H9 (cell line): ENCODE results near the gene LMX1A. TPM values are rescaled to one million over a fixed set of nuclear protein-coding genes. Genes with fewer than 3 reads are reported as not detected.

ENCODE experiments used
- DNase-seq: peaks from one replicate; pipeline ENCODE4 v3.0.0-alpha.2; 2017
- H2AFZ ChIP-seq: one replicate; pipeline ENCODE4 v1.6.1; 2013; ENCODE audit warnings: mild to moderate bottlenecking, low read length, control low read depth, moderate library complexity
- H2AK5ac ChIP-seq: 2 replicates; pipeline ENCODE4 v1.6.1; 2013; ENCODE audit warnings: low read length, control low read depth, mixed read lengths; ENCODE audit not compliant: insufficient read length
- H2BK120ac ChIP-seq: one replicate; pipeline ENCODE4 v1.6.1; 2013; ENCODE audit warnings: low read depth, mild to moderate bottlenecking, low read length, control low read depth, inconsistent platforms; ENCODE audit not compliant: poor library complexity, severe bottlenecking
- H2BK12ac ChIP-seq: 2 replicates; pipeline ENCODE4 v1.6.1; 2013; ENCODE audit warnings: low read length, control low read depth, mixed read lengths, low read depth; ENCODE audit not compliant: insufficient read length
- H2BK15ac ChIP-seq: 2 replicates; pipeline ENCODE4 v1.6.1; 2013; ENCODE audit warnings: low read depth, low read length, control low read depth
- H2BK20ac ChIP-seq: one replicate; pipeline ENCODE4 v1.6.1; 2013; ENCODE audit warnings: low read depth, mild to moderate bottlenecking, low read length, control low read depth, inconsistent platforms; ENCODE audit not compliant: poor library complexity, severe bottlenecking
- H2BK5ac ChIP-seq: 2 replicates; pipeline ENCODE4 v1.6.1; 2013; ENCODE audit warnings: low read length, control low read depth, mixed read lengths; ENCODE audit not compliant: insufficient read length
- H3K14ac ChIP-seq: 2 replicates; pipeline ENCODE4 v1.6.1; 2013; ENCODE audit warnings: low read length, control low read depth; ENCODE audit not compliant: insufficient read depth
- H3K18ac ChIP-seq: 2 replicates; pipeline ENCODE4 v1.6.1; 2013; ENCODE audit warnings: low read depth, mild to moderate bottlenecking, mixed read lengths, low read length, control low read depth; ENCODE audit not compliant: insufficient read length
- H3K23ac ChIP-seq: 2 replicates; pipeline ENCODE4 v1.6.1; 2013; ENCODE audit warnings: low read length, control low read depth, mixed read lengths, low read depth; ENCODE audit not compliant: insufficient read length
- H3K23me2 ChIP-seq: 2 replicates; pipeline ENCODE4 v1.6.1; 2013; ENCODE audit warnings: low read depth, mild to moderate bottlenecking, mixed read lengths, low read length, control low read depth; ENCODE audit not compliant: insufficient read length, poor library complexity, severe bottlenecking
- H3K27ac ChIP-seq: 2 replicates; pipeline ENCODE4 v1.5.1; 2013; ENCODE audit warnings: low read length, control low read depth, mixed read lengths, low read depth; ENCODE audit not compliant: insufficient read length
- H3K27me3 ChIP-seq: 2 replicates; pipeline ENCODE4 v1.6.1; 2013; ENCODE audit warnings: low read length, control low read depth, inconsistent platforms; ENCODE audit not compliant: insufficient read depth
- H3K4ac ChIP-seq: 2 replicates; pipeline ENCODE4 v1.6.1; 2013; ENCODE audit warnings: low read depth, mild to moderate bottlenecking, control low read depth, inconsistent platforms, low read length, moderate library complexity
- H3K4me1 ChIP-seq: 2 replicates; pipeline ENCODE4 v1.6.1; 2013; ENCODE audit warnings: low read length, control low read depth, inconsistent platforms; ENCODE audit not compliant: insufficient read depth
- H3K4me2 ChIP-seq: 2 replicates; pipeline ENCODE4 v1.6.1; 2013; ENCODE audit warnings: low read length, control low read depth, mixed read lengths; ENCODE audit not compliant: insufficient read length, insufficient read depth
- H3K56ac ChIP-seq: 2 replicates; pipeline ENCODE4 v1.6.1; 2013; ENCODE audit warnings: low read depth, mild to moderate bottlenecking, mixed read lengths, low read length, control low read depth; ENCODE audit not compliant: insufficient read length
- H3K79me1 ChIP-seq: 2 replicates; pipeline ENCODE4 v1.6.1; 2013; ENCODE audit warnings: low read depth, mild to moderate bottlenecking, moderate library complexity, low read length, control low read depth, inconsistent platforms; ENCODE audit not compliant: insufficient read depth, poor library complexity, severe bottlenecking
- H3K79me2 ChIP-seq: 2 replicates; pipeline ENCODE4 v1.6.1; 2013; ENCODE audit warnings: low read length, control low read depth, inconsistent platforms; ENCODE audit not compliant: insufficient read depth
- H3K9ac ChIP-seq: 2 replicates; pipeline ENCODE4 v1.6.1; 2013; ENCODE audit warnings: low read length, control low read depth, mixed read lengths; ENCODE audit not compliant: insufficient read length; ENCODE audit errors: extremely low read depth
- H3K9me3 ChIP-seq: one replicate; pipeline ENCODE4 v1.6.1; 2013; ENCODE audit warnings: low read depth, low read length, inconsistent platforms; ENCODE audit not compliant: control insufficient read depth
- H3T11ph ChIP-seq: one replicate; pipeline ENCODE4 v1.6.1; 2013; ENCODE audit warnings: mild to moderate bottlenecking, low read length, control low read depth, inconsistent platforms
- H4K20me1 ChIP-seq: one replicate; pipeline ENCODE4 v1.6.1; 2013; ENCODE audit not compliant: control insufficient read depth, insufficient read length, insufficient read depth
- H4K5ac ChIP-seq: 2 replicates; pipeline ENCODE4 v1.6.1; 2013; ENCODE audit warnings: low read depth, mild to moderate bottlenecking, mixed read lengths, low read length, control low read depth; ENCODE audit not compliant: insufficient read length
- H4K8ac ChIP-seq: replicated peaks from 2 replicates; pipeline ENCODE4 v1.6.1; 2013; ENCODE audit warnings: low read length, control low read depth, mixed read lengths, low read depth; ENCODE audit not compliant: insufficient read length
- H4K91ac ChIP-seq: 2 replicates; pipeline ENCODE4 v1.6.1; 2013; ENCODE audit warnings: low read depth, mild to moderate bottlenecking, moderate library complexity, mixed read lengths, low read length, control low read depth; ENCODE audit not compliant: insufficient read length
- H3K27ac Mint-ChIP-seq, 3 experiments: 2 replicates in 2 of 3; 3 replicates in 1 of 3; pipeline ENCODE4 v1.8.0; 2020 to 2021; ENCODE audit warnings: mixed read lengths in 3 of 3, mild to moderate bottlenecking in 1 of 3, moderate library complexity in 1 of 3
- H3K27me3 Mint-ChIP-seq: 2 replicates; pipeline ENCODE4 v1.8.0; 2021; ENCODE audit warnings: low read depth, mild to moderate bottlenecking, moderate library complexity, mixed read lengths
- H3K36me3 Mint-ChIP-seq, 3 experiments: 2 replicates in 2 of 3; 3 replicates in 1 of 3; pipeline ENCODE4 v1.8.0; 2020 to 2021; ENCODE audit warnings: low read depth in 3 of 3, mixed read lengths in 3 of 3; ENCODE audit not compliant: insufficient read depth in 1 of 3
- H3K4me1 Mint-ChIP-seq, 2 experiments: 2 replicates each; pipeline ENCODE4 v1.8.0; 2020; ENCODE audit warnings: mixed read lengths in 2 of 2
- H3K4me3 Mint-ChIP-seq, 2 experiments: 2 replicates in 1 of 2; 3 replicates in 1 of 2; pipeline ENCODE4 v1.8.0; 2020 to 2021; ENCODE audit warnings: mild to moderate bottlenecking in 2 of 2, mixed read lengths in 2 of 2, moderate library complexity in 1 of 2
- H3K9me3 Mint-ChIP-seq, 2 experiments: 2 replicates in 1 of 2; 3 replicates in 1 of 2; pipeline ENCODE4 v1.8.0; 2020; ENCODE audit warnings: mild to moderate bottlenecking in 2 of 2, mixed read lengths in 2 of 2, moderate library complexity in 1 of 2
- WGBS: extraction: QIAGEN DNeasy Blood & Tissue Kit; methylation state at CpG from one replicate; pipeline ENCODE4 v1.1.7; 2013; ENCODE audit warnings: missing lambda C conversion rate, low lambda C conversion rate, mixed read lengths; ENCODE audit not compliant: insufficient read length; ENCODE audit errors: extremely low coverage; 5-methylcytosine and 5-hydroxymethylcytosine counted together
- total RNA-seq: library from RNA; stranded (reverse); gene quantifications from 2 replicates; pipeline ENCODE4 v1.2.1, GENCODE V29; 2021
- TF ChIP-seq, protein P1 (sequence below): fragments of 200-600 bp; sonication (generic); conservative IDR thresholded peaks from 3 replicates; pipeline ENCODE4 v1.8.0; 2021; ENCODE audit warnings: antibody characterized with exemption, mild to moderate bottlenecking

Gene LMX1A
- total RNA-seq, 1 experiment from 2014 or later: not detected

DNA sequence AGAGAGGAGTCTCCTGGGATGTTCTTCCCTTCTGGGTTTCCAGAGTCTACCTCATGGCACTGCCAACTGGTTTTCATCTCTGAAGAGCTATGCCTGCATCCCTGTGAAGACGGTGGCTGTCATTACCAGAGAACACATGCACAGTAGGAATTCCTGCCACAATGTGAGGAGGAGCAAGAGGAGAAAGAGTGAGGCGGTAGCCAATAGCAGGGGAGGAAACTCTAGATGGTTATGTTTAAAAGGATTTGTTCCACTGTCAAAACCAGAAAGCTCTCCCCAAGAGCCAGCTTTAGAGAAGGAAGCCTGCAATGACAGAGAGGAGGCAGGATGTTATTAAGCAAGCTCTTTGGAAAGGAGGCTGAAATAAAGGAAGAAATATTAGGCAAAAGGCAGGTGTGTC lies 12.3 kb downstream of the LMX1A start:
- H3T11ph ChIP-seq: no peak overlapping the region
- peaks cover 3% of the 10 kb centered on the region; the same call in 1 of the 2 replicates for H3K4me1 ChIP-seq
- H2BK15ac ChIP-seq: no peak overlapping the region
- no peak overlapping the region for H2BK5ac ChIP-seq
- H3K4me3 Mint-ChIP-seq: no peak overlapping the region
- H3K4ac ChIP-seq: no peak overlapping the region
- H2BK20ac ChIP-seq: no peak overlapping the region
- no peaks in the 10 kb centered on the region; a peak in 1 of 5 replicates for H3K9me3 Mint-ChIP-seq
- H3K79me1 ChIP-seq: no peaks in the 10 kb centered on the region
- no peaks in the 10 kb centered on the region for H3K9me3 ChIP-seq
- H3K4me1 Mint-ChIP-seq: peaks cover 18 to 58% of the 10 kb centered on the region in 2 experiments
- TF ChIP-seq, protein P1, sequence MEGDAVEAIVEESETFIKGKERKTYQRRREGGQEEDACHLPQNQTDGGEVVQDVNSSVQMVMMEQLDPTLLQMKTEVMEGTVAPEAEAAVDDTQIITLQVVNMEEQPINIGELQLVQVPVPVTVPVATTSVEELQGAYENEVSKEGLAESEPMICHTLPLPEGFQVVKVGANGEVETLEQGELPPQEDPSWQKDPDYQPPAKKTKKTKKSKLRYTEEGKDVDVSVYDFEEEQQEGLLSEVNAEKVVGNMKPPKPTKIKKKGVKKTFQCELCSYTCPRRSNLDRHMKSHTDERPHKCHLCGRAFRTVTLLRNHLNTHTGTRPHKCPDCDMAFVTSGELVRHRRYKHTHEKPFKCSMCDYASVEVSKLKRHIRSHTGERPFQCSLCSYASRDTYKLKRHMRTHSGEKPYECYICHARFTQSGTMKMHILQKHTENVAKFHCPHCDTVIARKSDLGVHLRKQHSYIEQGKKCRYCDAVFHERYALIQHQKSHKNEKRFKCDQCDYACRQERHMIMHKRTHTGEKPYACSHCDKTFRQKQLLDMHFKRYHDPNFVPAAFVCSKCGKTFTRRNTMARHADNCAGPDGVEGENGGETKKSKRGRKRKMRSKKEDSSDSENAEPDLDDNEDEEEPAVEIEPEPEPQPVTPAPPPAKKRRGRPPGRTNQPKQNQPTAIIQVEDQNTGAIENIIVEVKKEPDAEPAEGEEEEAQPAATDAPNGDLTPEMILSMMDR: no peak
- no peak overlapping the region for H3K9ac ChIP-seq
- peaks cover 79% of the 10 kb centered on the region for H3K27me3 Mint-ChIP-seq
- no peak overlapping the region for H2BK120ac ChIP-seq
- H3K23ac ChIP-seq: no peak overlapping the region
- H3K27ac Mint-ChIP-seq: peak overlapping the region in 1 of 3 experiments; percentile 8; a peak in 1 of 7 replicates
- DNase-seq: no peak
- H4K20me1 ChIP-seq: no peaks in the 10 kb centered on the region
- H2BK12ac ChIP-seq: no peak overlapping the region
- no peaks in the 10 kb centered on the region for H3K27me3 ChIP-seq
- no peak overlapping the region for H3K14ac ChIP-seq
- H3K56ac ChIP-seq: no peak overlapping the region
- H3K36me3 Mint-ChIP-seq: no peaks in the 10 kb centered on the region
- H2AK5ac ChIP-seq: no peak overlapping the region
- no peak overlapping the region for H3K4me2 ChIP-seq
- no CpG with 5 or more reads among the region's 2 CpGs for WGBS
- no peak overlapping the region for H4K8ac ChIP-seq
- H2AFZ ChIP-seq: no peak overlapping the region
- no peaks in the 10 kb centered on the region for H3K79me2 ChIP-seq
- H4K91ac ChIP-seq: no peak overlapping the region
- H3K23me2 ChIP-seq: no peaks in the 10 kb centered on the region
- no peak overlapping the region for H4K5ac ChIP-seq
- no peak overlapping the region for H3K18ac ChIP-seq
- no peak overlapping the region for H3K27ac ChIP-seq
